Measurements from ENCODE around the gene RIN1. TPM values are rescaled to one million over a fixed set of nuclear protein-coding genes. Genes with fewer than 3 reads are reported as not detected.

The RIN1 gene
- total RNA-seq, 1 donor: 19.0 TPM

- no peak for TF ChIP-seq CTCF (IDR thresholded peaks at IDR 0.05; ENCODE audit: insufficient read depth, low read depth, low read length)
- H3K4me3 ChIP-seq (ENCODE audit: low read depth, low read length): no peak overlapping the region
- DNase-seq (ENCODE audit: low read depth): no peak
These were observed 32.2 kb upstream of the RIN1 start for GRCh38 chr11:66368484-66368883.

GRCh38 chr11:66367561-66368312, 31.5 kb upstream of the RIN1 start:
- DNase-seq (ENCODE audit: low read depth): no peak
- no peak overlapping the region for H3K4me3 ChIP-seq (ENCODE audit: low read depth, low read length)
- no peak for TF ChIP-seq CTCF (IDR thresholded peaks at IDR 0.05; ENCODE audit: insufficient read depth, low read depth, low read length)

- H3K4me3 ChIP-seq (ENCODE audit: low read depth, low read length): no peak overlapping the region
- no peak for DNase-seq (ENCODE audit: low read depth)
- TF ChIP-seq CTCF (IDR thresholded peaks at IDR 0.05; ENCODE audit: insufficient read depth, low read depth, low read length): no peak
These were observed 30.7 kb upstream of the RIN1 start for GRCh38 chr11:66366844-66367477.

GRCh38 chr11:66365711-66366619, 29.7 kb upstream of the RIN1 start:
- H3K4me3 ChIP-seq (ENCODE audit: low read depth, low read length): no peak overlapping the region
- no peak for TF ChIP-seq CTCF (IDR thresholded peaks at IDR 0.05; ENCODE audit: insufficient read depth, low read depth, low read length)
- no peak for DNase-seq (ENCODE audit: low read depth)

- TF ChIP-seq CTCF (IDR thresholded peaks at IDR 0.05; ENCODE audit: insufficient read depth, low read depth, low read length): no peak
- no peak overlapping the region for H3K4me3 ChIP-seq (ENCODE audit: low read depth, low read length)
- DNase-seq (ENCODE audit: low read depth): no peak
These were observed 28.9 kb upstream of the RIN1 start for GRCh38 chr11:66365166-66365565.

GRCh38 chr11:66363805-66364535, 27.7 kb upstream of the RIN1 start:
- no peak for DNase-seq (ENCODE audit: low read depth)
- TF ChIP-seq CTCF (IDR thresholded peaks at IDR 0.05; ENCODE audit: insufficient read depth, low read depth, low read length): peak; percentile 67
- no peak overlapping the region for H3K4me3 ChIP-seq (ENCODE audit: low read depth, low read length)
